Karpas-422 (cell line): ENCODE results near the gene ZNF559. TPM values are rescaled to one million over a fixed set of nuclear protein-coding genes. Genes with fewer than 3 reads are reported as not detected.
"Not testable (repeated sequence)": the region's sequence is repeated elsewhere in the genome, so short reads cannot be mapped to it uniquely, and the experiment has no call there.

Source experiments
- DNase-seq: peaks from one replicate; pipeline ENCODE4 v3.0.0-alpha.2; 2015
- H2AFZ ChIP-seq: fragments of 200-600 bp; sonication (generic); 2 replicates; pipeline ENCODE4 v1.6.1; 2014; ENCODE audit warnings: antibody characterized with exemption, low read length, mixed read lengths
- H3K27ac ChIP-seq: fragments of 200-600 bp; sonication (generic); 2 replicates; pipeline ENCODE4 v1.5.1; 2014; ENCODE audit warnings: mild to moderate bottlenecking, low read length, moderate library complexity
- H3K27me3 ChIP-seq: fragments of 200-600 bp; sonication (generic); 2 replicates; pipeline ENCODE4 v1.6.1; 2014; ENCODE audit warnings: low read length, mixed read lengths
- H3K36me3 ChIP-seq: fragments of 200-600 bp; sonication (generic); 2 replicates; pipeline ENCODE4 v1.6.1; 2014; ENCODE audit warnings: low read length, mixed read lengths; ENCODE audit not compliant: insufficient read depth
- H3K4me1 ChIP-seq: fragments of 200-600 bp; sonication (generic); 2 replicates; pipeline ENCODE4 v1.6.1; 2014; ENCODE audit warnings: mild to moderate bottlenecking, low read length, mixed read lengths
- H3K4me2 ChIP-seq: fragments of 200-600 bp; sonication (generic); 2 replicates; pipeline ENCODE4 v1.6.1; 2014; ENCODE audit warnings: low read length, low read depth, mild to moderate bottlenecking; ENCODE audit not compliant: poor library complexity, severe bottlenecking
- H3K4me3 ChIP-seq: fragments of 200-600 bp; sonication (generic); 2 replicates; pipeline ENCODE4 v1.5.1; 2014; ENCODE audit warnings: mild to moderate bottlenecking, antibody characterized with exemption, low read length, mixed read lengths
- H3K79me2 ChIP-seq: fragments of 200-600 bp; sonication (generic); 2 replicates; pipeline ENCODE4 v1.6.1; 2014; ENCODE audit warnings: mild to moderate bottlenecking, low read length, mixed read lengths
- H3K9ac ChIP-seq: fragments of 200-600 bp; sonication (generic); 2 replicates; pipeline ENCODE4 v1.6.0; 2014; ENCODE audit warnings: low read length
- H3K9me2 ChIP-seq: fragments of 200-600 bp; sonication (generic), shearing (Covaris generic); replicated peaks from 2 replicates; pipeline ENCODE4 v1.6.0; 2014; ENCODE audit warnings: mild to moderate bottlenecking, low read length, moderate library complexity; ENCODE audit not compliant: insufficient read depth
- H3K9me3 ChIP-seq: fragments of 300-700, 200-600 bp; sonication (generic); 2 replicates; pipeline ENCODE4 v1.6.1; 2014; ENCODE audit warnings: low read length, mixed read lengths
- H4K20me1 ChIP-seq: fragments of 200-600 bp; sonication (generic); 2 replicates; pipeline ENCODE4 v1.6.1; 2014; ENCODE audit warnings: mild to moderate bottlenecking, antibody characterized with exemption, low read length, low read depth; ENCODE audit not compliant: insufficient read depth
- total RNA-seq: library from RNA; depleted of rRNA; stranded (reverse); fragments of >200 nt; shearing (Covaris generic); gene quantifications from 2 replicates; pipeline ENCODE4 v1.2.3, GENCODE V29; 2014; ENCODE audit warnings: low replicate concordance; rRNA removed

The ZNF559 gene
- total RNA-seq: 8.4 and 42.2 TPM in 2 replicates

GRCh38 chr19:9323919-9324583 lies at the start of gene ZNF559:
TSS of gene ZNF559 (plus strand) at chr19:9324179. CDS start at chr19:9338550, 14,371 bp downstream.
- Histone ChIP-seq H3K9me3 (peaks cover 22% of the 10 kb centered on the region), H3K4me2 (peak within 1 kb of the TSS; percentile 80), H3K27ac (peak within 1 kb of the TSS; percentile 62), H2AFZ (peak within 1 kb of the TSS; percentile 99), H3K36me3 (peaks cover 38% of the 10 kb centered on the region), H3K27me3 (no peaks in the 10 kb centered on the region), H3K9ac (peak within 1 kb of the TSS; percentile 83), H4K20me1 (no peaks in the 10 kb centered on the region), H3K79me2 (peaks cover 28% of the 10 kb centered on the region), H3K4me3 (peak within 1 kb of the TSS; percentile 77), H3K4me1 (peaks cover 15% of the 10 kb centered on the region), H3K9me2 (no peaks in the 10 kb centered on the region)
- DNase-seq: peak; percentile 97

GRCh38 chr19:9283485-9283884 lies 40.5 kb upstream of the ZNF559 start:
- not testable (repeated sequence) for H3K4me1 ChIP-seq, H3K4me3 ChIP-seq

DNA sequence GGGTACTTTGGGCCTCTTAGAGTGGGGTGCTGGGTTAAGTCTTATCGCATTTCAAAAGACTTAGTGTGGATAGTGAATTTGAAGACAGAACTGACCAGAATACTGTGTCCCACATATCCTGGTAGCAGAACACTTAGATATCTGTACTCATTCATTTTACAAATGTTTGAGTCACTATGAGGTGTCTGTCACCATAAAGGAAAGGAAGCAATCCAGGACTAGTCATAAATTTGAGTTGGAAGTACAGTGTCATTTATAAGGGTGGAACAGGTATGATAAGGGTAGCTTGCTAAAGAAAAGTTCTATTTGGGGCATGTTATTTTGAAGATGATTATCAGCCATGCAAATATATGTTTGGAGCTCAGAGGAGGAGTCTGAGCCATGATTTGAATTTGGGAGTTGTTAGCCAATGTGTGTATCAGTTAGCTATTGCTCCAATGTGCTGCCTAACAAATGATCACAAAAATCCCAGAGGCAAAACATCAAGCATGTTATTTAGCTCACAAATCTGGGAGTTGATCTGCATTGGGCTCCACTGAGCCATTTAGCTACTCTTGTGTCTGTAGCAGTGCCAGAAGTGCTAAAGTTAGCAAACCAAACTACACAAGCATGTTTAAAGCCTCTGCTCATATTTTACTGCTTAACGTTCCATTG lies 34.6 kb upstream of the ZNF559 start:
- Histone ChIP-seq H3K27ac (no peak overlapping the region), H3K4me3 (no peak overlapping the region), H4K20me1 (no peaks in the 10 kb centered on the region), H3K27me3 (no peaks in the 10 kb centered on the region), H3K9me3 (peaks cover 30% of the 10 kb centered on the region), H3K4me1 (no peaks in the 10 kb centered on the region), H3K36me3 (peaks cover 25% of the 10 kb centered on the region), H3K9me2 (no peaks in the 10 kb centered on the region), H3K4me2 (no peak overlapping the region), H2AFZ (no peak overlapping the region), H3K9ac (no peak overlapping the region), H3K79me2 (no peaks in the 10 kb centered on the region)
- no peak for DNase-seq

More at GRCh38 chr19:9283485-9283884, 40.5 kb upstream of the ZNF559 start:
- not testable (repeated sequence) for H3K9me2 ChIP-seq, H3K9ac ChIP-seq, H3K27me3 ChIP-seq, H4K20me1 ChIP-seq, H3K79me2 ChIP-seq, DNase-seq, H3K4me2 ChIP-seq, H2AFZ ChIP-seq, H3K27ac ChIP-seq, H3K36me3 ChIP-seq, H3K9me3 ChIP-seq

- Histone ChIP-seq H2AFZ (no peak overlapping the region), H3K4me1 (no peaks in the 10 kb centered on the region), H3K9ac (no peak overlapping the region), H3K27ac (no peak overlapping the region), H3K4me3 (no peak overlapping the region), H3K4me2 (no peak overlapping the region), H3K36me3 (peaks cover 66% of the 10 kb centered on the region), H3K9me3 (peaks cover 53% of the 10 kb centered on the region), H3K27me3 (no peaks in the 10 kb centered on the region), H3K9me2 (no peaks in the 10 kb centered on the region), H4K20me1 (no peaks in the 10 kb centered on the region), H3K79me2 (no peaks in the 10 kb centered on the region)
- no peak for DNase-seq
Measured at GRCh38 chr19:9295411-9295849, 28.5 kb upstream of the ZNF559 start.

GRCh38 chr19:9296336-9296735 lies 27.6 kb upstream of the ZNF559 start:
- Histone ChIP-seq H3K36me3 (peaks cover 75% of the 10 kb centered on the region), H3K4me3 (no peak overlapping the region), H3K9me3 (peaks cover 47% of the 10 kb centered on the region), H3K4me2 (no peak overlapping the region), H2AFZ (no peak overlapping the region), H3K27ac (no peak overlapping the region), H4K20me1 (no peaks in the 10 kb centered on the region), H3K4me1 (no peaks in the 10 kb centered on the region), H3K9me2 (no peaks in the 10 kb centered on the region), H3K9ac (no peak overlapping the region), H3K79me2 (no peaks in the 10 kb centered on the region), H3K27me3 (no peaks in the 10 kb centered on the region)
- no peak for DNase-seq

- Histone ChIP-seq H3K79me2 (peaks cover 24% of the 10 kb centered on the region), H3K4me1 (peaks cover 9% of the 10 kb centered on the region), H3K4me2 (no peak overlapping the region), H3K27ac (no peak overlapping the region), H3K9me2 (no peaks in the 10 kb centered on the region), H3K27me3 (no peaks in the 10 kb centered on the region), H3K9me3 (peaks cover 2% of the 10 kb centered on the region), H3K4me3 (no peak overlapping the region), H3K36me3 (peaks cover 31% of the 10 kb centered on the region), H4K20me1 (no peaks in the 10 kb centered on the region), H2AFZ (no peak overlapping the region), H3K9ac (no peak overlapping the region)
- DNase-seq: no peak
Measured at GRCh38 chr19:9306443-9306842, 17.5 kb upstream of the ZNF559 start.

DNA sequence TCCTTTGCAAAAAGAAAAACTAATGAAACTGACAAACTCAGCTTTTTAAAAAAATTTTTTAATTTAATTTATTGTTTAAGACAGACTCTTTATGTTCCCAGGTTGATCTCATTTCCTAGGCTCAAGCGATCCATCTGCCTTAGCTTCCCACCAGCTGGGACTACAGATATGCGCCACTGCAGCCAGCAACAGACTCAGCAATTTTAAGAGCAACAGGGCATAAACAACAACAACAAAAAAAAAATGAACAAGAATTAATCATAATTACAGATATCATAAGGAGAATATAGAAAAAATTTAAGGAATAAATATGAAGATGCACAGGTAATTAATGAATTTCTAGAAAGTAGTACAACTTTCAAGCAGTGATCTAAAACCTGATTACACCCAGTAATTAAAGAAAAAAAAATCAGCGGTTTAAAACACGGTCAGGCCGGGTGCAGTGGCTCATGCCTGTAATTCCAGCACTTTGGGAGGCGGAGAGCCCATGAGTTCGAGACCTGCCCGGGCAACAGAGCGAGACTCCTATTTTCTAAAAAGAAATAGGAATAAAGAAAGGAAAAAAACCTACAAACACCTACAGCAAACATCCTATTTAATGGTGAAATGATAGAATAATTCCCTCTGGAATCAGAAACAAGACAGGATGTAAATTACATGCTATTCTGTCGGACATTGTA lies 15.7 kb upstream of the ZNF559 start:
- Histone ChIP-seq H3K4me2 (peak overlapping the region; percentile 80), H3K9me2 (no peaks in the 10 kb centered on the region), H3K4me3 (peak overlapping the region; percentile 89), H3K9ac (peak overlapping the region; percentile 84), H3K27me3 (no peaks in the 10 kb centered on the region), H4K20me1 (no peaks in the 10 kb centered on the region), H3K4me1 (peaks cover 9% of the 10 kb centered on the region), H3K36me3 (peaks cover 15% of the 10 kb centered on the region), H3K9me3 (peaks cover 5% of the 10 kb centered on the region), H2AFZ (no peak overlapping the region), H3K79me2 (peaks cover 24% of the 10 kb centered on the region), H3K27ac (no peak overlapping the region)
- no peak for DNase-seq
